GM12878 (cell line): ENCODE measurements around the gene CTRB1. TPM values are rescaled to one million over a fixed set of nuclear protein-coding genes. Genes with fewer than 3 reads are reported as not detected.

Experiments
- ATAC-seq: fragments of 200-7000 bp; cut with Tn5 transposase; 3 replicates; pipeline ENCODE4 v1.9.1; 2020; ENCODE audit warnings: mild to moderate bottlenecking, moderate library complexity
- BruUV-seq: library from RNA; stranded (reverse); fragments of 400-500 nt; replicated peaks from 2 replicates; lab custom pipeline; 2021; lab: Mats Ljungman, UMichigan
- CTCF ChIA-PET: fragments of 300-600 bp; sonication (Branson Sonifier 250); formaldehyde crosslinking; extraction: SDS; loops from one replicate; lab custom pipeline; 2021; ENCODE audit warnings: inconsistent platforms; lab: Yijun Ruan, JAX
- POLR2A ChIA-PET: fragments of 350-600 bp; formaldehyde crosslinking; extraction: SDS; loops from one replicate; lab custom pipeline; 2021; ENCODE audit warnings: inconsistent platforms; lab: Charles Lee
- RAD21 ChIA-PET: fragments of 300-600 bp; sonication (Branson Sonifier 250); formaldehyde crosslinking; loops from one replicate; lab custom pipeline; 2023; ENCODE audit warnings: antibody characterized with exemption; ENCODE audit not compliant: unreplicated experiment; lab: Charles Lee
- SMC1A ChIA-PET: fragments of 300-600 bp; sonication (Branson Sonifier 250); formaldehyde crosslinking; loops from one replicate; lab custom pipeline; 2023; ENCODE audit not compliant: unreplicated experiment, uncharacterized antibody; lab: Charles Lee
- DNase-seq: peaks from one replicate; pipeline ENCODE4 v3.0.0-alpha.2; 2011; ENCODE audit warnings: low read depth, low spot score
- FAIRE-seq: peaks from 3 replicates; lab custom pipeline; 2011; peaks lifted over from hg19 to GRCh38; lab: Jason Lieb, UNC
- H2AFZ ChIP-seq: 2 replicates; pipeline ENCODE4 v1.6.0; 2011; ENCODE audit warnings: low read depth, low read length, control low read depth; ENCODE audit not compliant: control insufficient read depth
- H3K27ac ChIP-seq: 2 replicates; pipeline ENCODE4 v1.5.1; 2011; ENCODE audit warnings: control low read depth; ENCODE audit not compliant: control insufficient read depth, insufficient read depth
- H3K27me3 ChIP-seq, 2 experiments: replicated peaks in 1 of 2; 2 replicates each; pipeline versions ENCODE4 v1.6.0 to v1.6.1; 2011; ENCODE audit warnings: low read length in 1 of 2; ENCODE audit not compliant: control insufficient read depth in 2 of 2, insufficient read depth in 2 of 2
- H3K36me3 ChIP-seq, 2 experiments: 2 replicates each; pipeline ENCODE4 v1.5.1; 2011; ENCODE audit warnings: low read length in 1 of 2; ENCODE audit not compliant: control insufficient read depth in 2 of 2, insufficient read depth in 2 of 2
- H3K4me1 ChIP-seq: 2 replicates; pipeline ENCODE4 v1.6.1; 2011; ENCODE audit warnings: mild to moderate bottlenecking, low read length, moderate library complexity, mixed read lengths; ENCODE audit not compliant: control insufficient read depth, insufficient read depth
- H3K4me2 ChIP-seq: 2 replicates; pipeline ENCODE4 v1.6.0; 2011; ENCODE audit warnings: control low read depth; ENCODE audit not compliant: control insufficient read depth, insufficient read depth
- H3K4me3 ChIP-seq: fragments of 200-600 bp; sonication (generic); 2 replicates; pipeline ENCODE4 v1.5.1; 2016
- H3K79me2 ChIP-seq: 2 replicates; pipeline ENCODE4 v1.6.0; 2011; ENCODE audit warnings: low read length; ENCODE audit not compliant: control insufficient read depth, insufficient read depth
- H3K9ac ChIP-seq: 2 replicates; pipeline ENCODE4 v1.8.0; 2011; ENCODE audit warnings: low read length, control low read depth, mixed read lengths; ENCODE audit not compliant: control insufficient read depth, insufficient read depth
- H3K9me3 ChIP-seq: replicated peaks from 3 replicates; pipeline ENCODE4 v1.5.1; 2011; ENCODE audit warnings: mild to moderate bottlenecking, low read length; ENCODE audit not compliant: control insufficient read depth, insufficient read depth
- H4K20me1 ChIP-seq: 2 replicates; pipeline ENCODE4 v1.6.0; 2011; ENCODE audit not compliant: control insufficient read depth, insufficient read depth
- ATF7 ChIP-seq: fragments of 450-650 bp; IDR thresholded peaks from 2 replicates; pipeline ENCODE4 v1.6.1; 2016; ENCODE audit warnings: low read depth, mild to moderate bottlenecking
- BCL3 ChIP-seq: IDR thresholded peaks from 2 replicates; pipeline ENCODE4 v1.6.1; 2011; ENCODE audit warnings: borderline replicate concordance, low read depth, mild to moderate bottlenecking, moderate library complexity, low read length; ENCODE audit not compliant: insufficient read depth, poor library complexity, severe bottlenecking
- BRCA1 ChIP-seq: IDR thresholded peaks from 2 replicates; pipeline ENCODE4 v1.6.1; 2011; ENCODE audit warnings: low read depth, low read length, improper control_type of control experiment
- CBFB ChIP-seq: IDR thresholded peaks from 2 replicates; pipeline ENCODE4 v1.6.1; 2016; ENCODE audit warnings: antibody characterized with exemption, low read depth
- CBX3 ChIP-seq: fragments of 200-600 bp; sonication (generic); IDR thresholded peaks from 2 replicates; pipeline ENCODE4 v1.6.1; 2016; ENCODE audit warnings: low read depth, borderline replicate concordance
- CBX5 ChIP-seq: sonication (generic); IDR thresholded peaks from 2 replicates; pipeline ENCODE4 v1.6.1; 2016; ENCODE audit warnings: low read depth, moderate library complexity, mild to moderate bottlenecking, inconsistent platforms
- DPF2 ChIP-seq: fragments of 450-650 bp; IDR thresholded peaks from 2 replicates; pipeline ENCODE4 v1.6.1; 2017; ENCODE audit warnings: mild to moderate bottlenecking
- ETV6 ChIP-seq, 2 experiments: fragments of 450-650 bp in 1 of 2; IDR thresholded peaks in 1 of 2; conservative IDR thresholded peaks in 1 of 2; 2 replicates each; pipeline ENCODE4 v1.6.1; 2014; ENCODE audit warnings: antibody characterized with exemption in 1 of 2, borderline replicate concordance in 1 of 2, low read depth in 1 of 2, mild to moderate bottlenecking in 1 of 2, moderate library complexity in 1 of 2
- GATAD2B ChIP-seq: fragments of 450-650 bp; conservative IDR thresholded peaks from 2 replicates; pipeline ENCODE4 v1.6.1; 2017; ENCODE audit warnings: low read depth, mild to moderate bottlenecking, moderate library complexity
- IKZF2 ChIP-seq, 2 experiments: fragments of 450-650 bp; IDR thresholded peaks; 2 replicates each; pipeline ENCODE4 v1.6.1; 2017; ENCODE audit warnings: mild to moderate bottlenecking in 2 of 2, moderate library complexity in 2 of 2
- IRF4 ChIP-seq: IDR thresholded peaks from 2 replicates; pipeline ENCODE4 v1.6.1; 2011; ENCODE audit warnings: low read depth, low read length
- MEF2B ChIP-seq: fragments of 450-650 bp; IDR thresholded peaks from 2 replicates; pipeline ENCODE4 v1.6.1; 2018; ENCODE audit warnings: mild to moderate bottlenecking, moderate library complexity; ENCODE audit not compliant: partially characterized antibody, poor library complexity, severe bottlenecking
- MTA3 ChIP-seq: IDR thresholded peaks from 2 replicates; pipeline ENCODE4 v1.6.1; 2012; ENCODE audit warnings: low read length, inconsistent platforms, borderline replicate concordance
- NFXL1 ChIP-seq: fragments of 450-650 bp; IDR thresholded peaks from 2 replicates; pipeline ENCODE4 v1.6.1; 2017; ENCODE audit warnings: antibody characterized with exemption, mild to moderate bottlenecking, borderline replicate concordance
- POLR2AphosphoS5 ChIP-seq: IDR thresholded peaks from 2 replicates; pipeline ENCODE4 v1.6.1; 2011; ENCODE audit warnings: mild to moderate bottlenecking, low read length, inconsistent platforms
- RAD51 ChIP-seq: fragments of 450-650 bp; IDR thresholded peaks from 2 replicates; pipeline ENCODE4 v1.6.1; 2016; ENCODE audit warnings: moderate library complexity, mild to moderate bottlenecking, inconsistent platforms
- RELA ChIP-seq: fragments of 450-650 bp; IDR thresholded peaks from 2 replicates; pipeline ENCODE4 v1.8.0; 2014; ENCODE audit warnings: borderline replicate concordance; ENCODE audit not compliant: partially characterized antibody
- RELB ChIP-seq: fragments of 450-650 bp; IDR thresholded peaks from 2 replicates; pipeline ENCODE4 v1.6.1; 2017; ENCODE audit warnings: low read depth, mild to moderate bottlenecking, moderate library complexity
- SPI1 ChIP-seq: IDR thresholded peaks from 2 replicates; pipeline ENCODE4 v1.6.1; 2011; ENCODE audit warnings: low read depth, mild to moderate bottlenecking, low read length, moderate library complexity, borderline replicate concordance; ENCODE audit not compliant: insufficient read depth
- SRF ChIP-seq, 2 experiments: IDR thresholded peaks; 2 replicates each; pipeline ENCODE4 v1.6.1; 2011; ENCODE audit warnings: low read depth in 2 of 2, low read length in 2 of 2, mild to moderate bottlenecking in 1 of 2, moderate library complexity in 1 of 2
- TCF3 ChIP-seq: IDR thresholded peaks from 2 replicates; pipeline ENCODE4 v1.6.1; 2012; ENCODE audit warnings: low read depth, mild to moderate bottlenecking, low read length, borderline replicate concordance; ENCODE audit not compliant: insufficient read depth
- ZNF384 ChIP-seq: IDR thresholded peaks from 2 replicates; pipeline ENCODE4 v1.6.1; 2012; ENCODE audit warnings: low read depth, mild to moderate bottlenecking, low read length, improper control_type of control experiment, borderline replicate concordance
- ZNF622 ChIP-seq: fragments of 450-650 bp; IDR thresholded peaks from 2 replicates; pipeline ENCODE4 v1.6.1; 2017; ENCODE audit warnings: mild to moderate bottlenecking, inconsistent platforms
- ZSCAN29 ChIP-seq: fragments of 450-650 bp; IDR thresholded peaks from 2 replicates; pipeline ENCODE4 v1.6.1; 2017; ENCODE audit warnings: mild to moderate bottlenecking, moderate library complexity
- WGBS: methylation state at CpG from one replicate; pipeline ENCODE4 v1.1.6; 2016; ENCODE audit warnings: low lambda C conversion rate; ENCODE audit not compliant: insufficient replicate concordance, insufficient coverage; ENCODE audit errors: missing lambda C conversion rate; 5-methylcytosine and 5-hydroxymethylcytosine counted together
- in situ Hi-C: fragments of 300-500 bp; cut with MboI; formaldehyde crosslinking; loops from 9 replicates; pipeline ENCODE4 v1.14.3; 2018; ENCODE audit warnings: mixed read lengths
- intact Hi-C: fragments of 100-400 bp; cut with micrococcal nuclease; formaldehyde crosslinking; loops from one replicate; pipeline ENCODE4 v1.14.2; 2022; ENCODE audit not compliant: unreplicated experiment
- polyA plus RNA-seq, 11 experiments: library from polyadenylated mRNA; depleted of rRNA in 4 of 11; unstranded in 6 of 11; stranded (reverse) in 5 of 11; fragments of >200 nt; fragmentation: Nextera tagmentation in 4 of 11; fragmentation: Illumina TruSeq in 1 of 11; extraction: Ambion mirVana in 4 of 11; extraction: Trizol in 1 of 11; gene quantifications; 1 replicate in 1 of 11; 2 replicates in 10 of 11; pipeline versions ENCODE4 v1.2.1 to v1.2.3, GENCODE V29; 2011 to 2016; ENCODE audit warnings: inconsistent platforms in 2 of 11, missing spikeins in 2 of 11, low read depth in 1 of 11
- total RNA-seq, 4 experiments: library from RNA; depleted of rRNA in 3 of 4; stranded (reverse); fragments of >200 nt in 3 of 4; fragmentation: Illumina TruSeq in 1 of 4; extraction: Trizol in 1 of 4; gene quantifications; 2 replicates each; pipeline versions ENCODE4 v1.2.1 to v1.2.3, GENCODE V29; 2013 to 2021

CTRB1 gene
- total and polyA plus RNA-seq, 10 of the 15 experiments (the other 5 are each of a cell fraction or from before 2014, with no cell fraction given): 0.28 to 4.4 TPM; not detected in 8

GRCh38 chr16:75179208-75179607 lies 39.6 kb upstream of the CTRB1 start:
- SMC1A ChIA-PET: no interaction called here
- Histone ChIP-seq H3K9ac (no peak overlapping the region), H3K36me3 (no peaks in the 10 kb centered on the region), H2AFZ (no peak overlapping the region; the same call in 1 of the 2 replicates), H3K9me3 (peaks cover 17% of the 10 kb centered on the region; the same call in 2 of the 3 replicates), H4K20me1 (no peaks in the 10 kb centered on the region), H3K27me3 (no peaks in the 10 kb centered on the region), H3K4me1 (no peaks in the 10 kb centered on the region; the same call in 1 of the 2 replicates), H3K4me3 (peak overlapping the region; percentile 29; the same call in 1 of the 2 replicates), H3K4me2 (peak overlapping the region; percentile 24; the same call in 1 of the 2 replicates), H3K27ac (no peak overlapping the region), H3K79me2 (no peaks in the 10 kb centered on the region)
- no peak for DNase-seq
- WGBS: 45% methylated on average over 6 of the region's 6 CpGs
- ATAC-seq: peak; percentile 85
- in situ Hi-C loops: no loop called here
- RAD21 ChIA-PET: no interaction called here
- intact Hi-C loops: no loop called here
- POLR2A ChIA-PET: no interaction called here
- no peak for FAIRE-seq
- CTCF ChIA-PET: interaction anchor here (1.2 kb wide), 1 partner anchor 20 kb away, joined by 3 read pairs; no protein-coding TSS in a partner anchor
- BruUV-seq: no TSS peak
- TF ChIP-seq BCL3 (no peak), TCF3 (no peak), MTA3 (no peak), RAD51 (no peak), NFXL1 (no peak), BRCA1 (no peak), ZNF622 (no peak), RELA (no peak), ETV6 (conservative IDR thresholded peaks at IDR 0.05 in 1 of 2, IDR thresholded peaks at IDR 0.05 in 1 of 2; ENCODE audit: borderline replicate concordance in 1 of 2, low read depth in 1 of 2) (no peak), DPF2 (0 out of 2 replicates have a peak, but pooled peaks have one; percentile 49), ATF7 (0 out of 2 replicates have a peak, but pooled peaks have one; percentile 16), RELB (0 out of 2 replicates have a peak, but pooled peaks have one; percentile 23), CBFB (no peak), CBX5 (0 out of 2 replicates have a peak, but pooled peaks have one; percentile 25), IKZF2 (IDR thresholded peaks at IDR 0.05) (peak; percentile 35 to 62; a peak in 3 of 4 replicates), POLR2AphosphoS5 (no peak), SRF (IDR thresholded peaks at IDR 0.05; ENCODE audit: low read depth in 2 of 2, low read length in 2 of 2) (no peak), CBX3 (no peak), ZSCAN29 (no peak), SPI1 (peak; percentile 64; the same call in 1 of the 2 replicates), GATAD2B (no peak), MEF2B (no peak), IRF4 (peak; percentile 43; the same call in 1 of the 2 replicates), ZNF384 (no peak)
